HG03354 (cell line): ENCODE data around the gene TFAP2A.

Source experiments
- ATAC-seq: cut with Tn5 transposase; IDR thresholded peaks from one replicate; pipeline ENCODE4 v1.9.1; 2021; ENCODE audit warnings: mild to moderate bottlenecking; ENCODE audit not compliant: unreplicated experiment, poor library complexity, severe bottlenecking

Gene TFAP2A

GRCh38 chr6:10429638-10430427, 15.0 kb upstream of the TFAP2A start:
- peak; percentile 64 for ATAC-seq

DNA sequence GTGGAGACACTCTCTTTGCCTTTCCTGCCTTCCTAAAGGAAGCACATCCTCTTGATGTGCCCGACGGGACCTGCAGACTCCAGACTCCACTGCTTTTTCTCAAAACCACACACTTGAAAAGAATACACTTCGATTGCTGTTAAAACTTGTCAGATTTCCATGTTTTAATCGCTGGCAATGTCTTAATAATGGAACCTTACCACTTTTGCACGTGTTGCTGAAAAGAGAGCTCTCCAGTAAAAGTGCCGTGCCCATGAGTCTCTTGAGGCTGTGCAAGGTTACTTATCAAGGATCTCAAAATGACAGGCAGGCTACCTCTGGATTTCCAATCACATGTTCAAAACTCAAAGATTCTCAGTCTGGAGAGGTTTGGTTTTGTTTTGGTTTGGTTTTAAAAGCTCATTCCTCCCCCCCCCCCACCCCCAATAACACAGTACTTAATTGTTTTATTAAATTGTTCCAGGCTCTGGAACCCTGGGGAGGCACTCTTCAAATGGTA, 12.0 kb upstream of the TFAP2A start:
- no peak for ATAC-seq

DNA sequence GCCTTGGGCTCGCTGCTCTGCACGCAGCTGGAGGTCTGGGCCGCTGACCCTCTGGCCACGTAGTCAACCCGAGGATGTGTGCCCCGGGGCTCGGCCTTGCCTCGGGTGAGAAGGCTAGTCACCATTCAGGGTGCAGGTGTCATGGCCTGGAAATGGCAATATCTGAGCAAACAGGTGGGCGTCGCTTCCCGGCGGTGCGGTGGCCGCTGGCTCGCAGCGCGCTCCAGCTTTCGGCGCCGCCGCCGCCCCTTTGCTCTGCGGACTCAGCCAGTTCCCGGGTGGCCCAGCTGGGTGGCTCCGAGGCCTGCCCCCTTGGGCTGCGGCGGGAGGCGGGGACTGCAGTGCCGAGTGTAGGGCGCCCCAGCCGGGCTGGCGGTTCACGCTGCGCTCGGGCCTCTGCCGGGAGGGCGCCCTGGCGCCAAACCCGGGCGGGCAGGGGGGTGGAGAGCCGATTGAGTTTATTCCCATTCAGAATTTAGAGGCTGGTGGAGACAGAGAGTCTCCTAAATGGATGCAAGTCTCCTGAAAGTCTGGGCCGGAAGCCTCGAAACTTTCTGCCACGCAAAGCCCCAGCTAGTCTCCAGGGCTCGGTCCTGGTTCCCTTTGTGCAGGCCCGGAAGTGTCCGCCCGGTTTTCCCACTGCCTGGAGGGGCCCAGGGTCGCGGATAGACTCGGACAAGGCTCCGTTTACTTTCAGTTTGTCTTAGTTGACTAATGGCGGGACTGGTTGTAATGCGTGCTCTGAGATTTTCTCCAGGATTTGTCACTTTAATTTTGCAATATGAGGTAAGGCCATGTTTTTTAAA, 11.3 kb upstream of the TFAP2A start:
- peak; percentile 65 for ATAC-seq

DNA sequence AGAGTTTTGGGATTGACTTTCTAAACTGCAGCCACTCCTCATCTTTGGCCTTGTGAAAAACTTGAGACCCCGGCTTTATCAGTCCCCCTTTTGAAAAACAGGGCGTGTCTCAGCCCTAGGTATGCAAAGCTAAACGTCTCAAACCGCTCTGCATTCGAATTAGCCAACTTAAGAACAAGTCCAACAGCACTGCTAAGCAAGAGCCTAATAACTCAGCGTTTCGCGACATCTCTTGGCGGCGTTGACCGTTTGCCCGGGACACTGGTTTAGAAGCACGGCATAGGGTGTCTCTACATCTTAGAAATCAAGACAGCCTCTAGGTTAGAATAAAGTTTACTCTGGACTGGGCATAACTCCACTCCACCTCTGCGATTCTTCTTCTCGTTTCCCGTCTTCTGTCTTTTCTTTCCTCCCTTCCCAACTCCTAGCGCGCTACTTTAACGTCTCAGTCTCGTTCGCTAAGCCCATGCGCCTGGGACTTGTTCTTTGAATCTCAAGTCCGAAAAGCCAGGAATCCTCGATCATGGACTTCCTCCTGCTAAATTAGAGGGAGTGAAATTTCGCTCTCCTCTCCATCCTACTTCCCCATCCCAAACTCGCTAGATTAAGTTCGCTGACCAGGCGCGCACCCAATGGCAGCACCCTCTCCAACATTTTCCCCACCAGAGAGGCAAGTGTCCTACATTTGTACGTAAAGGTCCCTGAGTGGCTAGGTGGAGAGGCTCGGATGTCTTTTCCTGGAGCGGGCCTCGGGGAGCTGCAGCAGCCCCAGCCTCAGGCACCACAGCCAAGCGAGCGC, 10.5 kb upstream of the TFAP2A start:
- no peak for ATAC-seq

- ATAC-seq: no peak
Observed at GRCh38 chr6:10424040-10424439, 9.2 kb upstream of the TFAP2A start.

DNA sequence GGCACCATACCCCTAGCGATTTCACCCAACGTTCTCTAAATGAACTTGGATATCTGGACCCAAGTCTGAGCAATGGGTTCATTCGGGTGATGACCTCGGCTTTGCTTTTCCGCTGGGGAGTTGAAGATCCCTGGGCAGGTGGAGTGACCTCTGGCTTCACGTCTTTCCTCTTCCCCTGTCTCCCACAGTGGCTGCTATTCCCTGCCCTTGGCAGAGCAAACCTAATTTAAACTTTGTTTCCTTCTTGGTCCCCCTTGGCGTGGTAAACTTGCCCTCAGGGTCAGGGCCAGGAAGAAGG, 7.8 kb upstream of the TFAP2A start:
- ATAC-seq: no peak

DNA sequence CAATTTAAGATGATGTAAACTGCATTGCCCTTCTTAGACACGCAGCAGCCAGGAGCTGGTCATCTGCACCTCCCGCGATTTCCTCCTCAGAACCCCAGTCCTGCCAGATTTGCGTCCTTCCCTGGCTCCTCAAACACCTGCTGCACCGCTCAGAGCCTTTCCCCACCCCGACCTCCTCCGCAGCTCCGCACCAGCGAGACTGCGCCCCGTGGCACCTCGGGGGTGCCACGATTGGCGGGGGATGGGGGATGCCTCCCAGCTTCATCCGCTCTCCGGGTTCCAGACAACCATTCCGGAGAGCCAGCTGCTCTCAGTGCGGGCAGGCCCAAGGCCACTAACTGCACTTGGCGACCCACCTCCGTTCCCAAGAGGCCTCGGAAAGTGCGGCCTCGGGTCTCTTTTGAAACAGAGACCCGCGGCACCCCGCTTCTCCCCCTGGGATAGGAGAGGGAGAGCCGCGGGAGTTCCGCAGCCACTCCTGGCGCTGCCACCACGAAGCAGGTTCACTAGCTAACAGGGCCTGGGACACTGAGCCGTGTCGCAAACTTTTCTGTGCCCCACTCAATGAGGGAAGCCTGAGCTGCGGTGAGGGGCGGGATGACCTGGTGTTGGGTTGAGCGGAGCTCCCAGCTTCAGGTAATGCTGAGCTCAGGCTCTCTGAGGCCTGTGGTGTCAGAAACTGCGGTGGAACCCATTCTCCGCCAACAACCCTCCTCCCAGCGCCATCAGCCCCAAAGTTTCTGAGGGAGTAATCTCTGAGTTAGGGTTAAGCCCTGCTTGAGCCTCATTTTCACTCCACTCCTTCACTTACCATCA, 7.3 kb upstream of the TFAP2A start:
- no peak for ATAC-seq

- ATAC-seq: no peak
Observed at GRCh38 chr6:10421158-10421920, 6.5 kb upstream of the TFAP2A start.

DNA sequence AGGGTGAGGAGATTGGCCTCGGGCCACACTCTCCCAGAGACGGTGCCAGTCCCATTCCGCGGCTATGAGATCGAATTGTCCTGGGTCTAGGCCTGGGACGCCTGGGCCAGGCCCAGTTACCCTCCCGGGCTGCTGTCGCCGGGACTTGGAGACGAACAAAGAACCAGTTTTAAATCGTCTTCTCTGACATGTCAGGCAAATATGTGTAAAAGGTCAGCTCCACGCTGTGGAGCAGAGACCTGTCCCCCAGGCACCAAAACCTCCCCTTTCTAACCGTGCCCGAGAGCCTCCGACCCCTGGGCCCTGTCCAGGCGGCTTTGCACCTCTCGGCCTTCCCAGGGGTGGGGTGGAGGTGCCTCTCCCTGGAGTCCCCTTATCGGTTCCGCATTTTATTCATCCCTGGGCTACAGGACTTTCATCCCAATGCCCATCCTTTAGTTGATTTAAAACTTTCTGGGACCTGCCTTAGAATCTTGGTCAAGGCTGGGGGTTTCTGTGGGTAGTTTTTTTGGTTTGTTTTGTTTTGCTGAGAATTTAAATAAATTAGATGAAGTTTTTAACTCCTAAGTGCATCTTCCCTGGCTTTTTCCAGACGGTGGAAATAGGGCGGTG, 5.8 kb upstream of the TFAP2A start:
- no peak for ATAC-seq

DNA sequence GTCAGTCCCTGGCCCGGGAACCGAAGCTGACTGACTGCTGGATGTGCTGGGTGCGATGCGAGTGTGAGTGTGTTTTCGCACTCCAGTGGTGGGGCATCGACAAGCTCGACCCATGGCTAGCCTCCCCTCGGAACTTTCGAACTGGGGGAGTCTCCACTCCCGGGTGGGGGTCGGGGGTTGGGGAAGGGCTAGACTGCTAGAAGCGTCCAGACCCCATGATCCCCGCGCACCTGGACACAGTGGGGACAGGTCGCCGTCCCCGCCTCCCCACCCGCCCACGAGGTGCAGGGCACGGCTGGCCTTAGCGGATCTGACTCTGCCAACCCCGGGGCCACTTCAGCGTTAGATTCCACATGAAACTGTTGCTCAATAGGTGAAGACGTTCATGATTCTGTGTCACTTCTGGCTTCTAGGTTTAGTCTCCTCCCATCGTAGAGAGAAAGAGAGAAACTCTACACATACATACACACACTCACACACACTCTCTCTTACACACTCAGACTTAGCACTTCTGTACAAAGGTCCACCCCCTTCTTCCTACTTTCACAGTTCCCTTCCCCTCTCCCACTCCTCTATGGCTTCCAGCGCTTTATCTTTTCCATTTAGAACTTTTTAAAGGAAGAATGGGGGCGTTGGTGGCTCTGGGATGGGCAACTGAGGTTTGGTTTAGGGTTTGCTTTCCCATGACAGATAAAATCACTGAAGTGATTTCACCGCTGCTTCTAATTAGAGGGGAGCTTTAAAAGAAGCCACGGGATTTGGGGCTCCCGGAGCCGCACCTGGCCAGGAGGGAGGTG, 5.1 kb upstream of the TFAP2A start:
- ATAC-seq: no peak

- ATAC-seq: no peak
Observed at GRCh38 chr6:10418862-10419748, 4.2 kb upstream of the TFAP2A start.

DNA sequence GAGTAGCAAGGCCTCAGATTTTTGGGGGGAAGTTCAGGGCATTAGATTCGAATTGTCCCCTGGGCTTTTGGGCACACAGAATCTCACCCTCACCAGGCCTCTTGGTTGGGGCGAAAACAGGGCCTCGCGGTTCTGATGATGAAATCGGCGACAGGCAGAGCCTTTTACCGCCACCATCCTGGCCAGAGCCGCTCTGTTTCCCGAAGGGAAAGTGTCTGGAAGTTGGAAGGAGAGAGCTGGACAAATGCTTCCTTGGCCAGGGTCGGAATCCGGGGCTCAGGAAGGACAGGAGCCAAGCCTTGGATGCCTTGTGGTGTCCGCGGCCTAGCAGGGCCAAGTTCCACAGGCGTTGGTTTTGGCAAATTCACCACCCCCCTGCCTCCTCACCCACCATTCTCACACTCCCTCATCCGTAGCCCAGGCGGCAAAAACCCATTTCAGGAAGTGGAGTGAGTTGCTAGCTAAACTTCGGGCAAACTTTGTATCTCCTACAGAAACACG, 3.5 kb upstream of the TFAP2A start:
- ATAC-seq: no peak

GRCh38 chr6:10417681-10418104, 2.8 kb upstream of the TFAP2A start:
- ATAC-seq: no peak

DNA sequence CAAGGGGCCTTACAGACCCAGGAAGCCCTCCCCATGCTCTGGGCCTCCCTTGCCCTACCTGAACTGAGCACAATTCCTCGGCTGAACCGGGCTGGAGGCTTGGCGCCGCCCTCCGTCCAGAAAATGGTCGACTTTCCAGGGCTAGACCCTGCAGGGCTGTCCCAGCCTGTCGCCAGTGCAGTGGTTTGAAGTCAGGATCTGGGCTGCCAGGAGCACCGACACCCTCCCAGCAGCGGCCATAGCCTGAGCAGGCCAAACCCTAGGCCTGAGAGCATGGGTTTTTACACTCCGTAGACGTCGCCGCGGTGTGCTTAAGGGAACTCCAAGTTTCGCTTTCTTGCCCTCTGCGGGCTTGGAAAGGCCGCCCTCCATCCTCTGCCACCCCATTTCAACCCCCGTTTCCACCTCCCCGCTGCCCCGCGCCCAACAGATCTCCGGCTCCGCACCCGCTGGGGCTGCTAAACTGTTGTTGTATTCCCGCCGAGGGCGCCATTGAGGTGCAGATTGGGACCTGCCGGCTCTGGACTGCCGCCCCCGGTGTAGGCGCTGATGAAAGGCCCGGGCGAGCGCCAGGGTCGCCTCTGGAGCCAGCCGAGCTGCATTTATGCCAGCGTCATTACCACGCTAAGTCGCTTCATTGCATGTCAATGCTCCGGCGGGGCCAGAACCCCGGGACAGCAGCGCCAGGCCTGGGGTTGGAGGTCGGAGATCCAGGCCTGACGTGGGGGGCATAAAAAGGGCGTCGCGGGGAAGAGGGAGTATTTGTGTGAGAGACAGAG, 2.2 kb upstream of the TFAP2A start:
- no peak for ATAC-seq

DNA sequence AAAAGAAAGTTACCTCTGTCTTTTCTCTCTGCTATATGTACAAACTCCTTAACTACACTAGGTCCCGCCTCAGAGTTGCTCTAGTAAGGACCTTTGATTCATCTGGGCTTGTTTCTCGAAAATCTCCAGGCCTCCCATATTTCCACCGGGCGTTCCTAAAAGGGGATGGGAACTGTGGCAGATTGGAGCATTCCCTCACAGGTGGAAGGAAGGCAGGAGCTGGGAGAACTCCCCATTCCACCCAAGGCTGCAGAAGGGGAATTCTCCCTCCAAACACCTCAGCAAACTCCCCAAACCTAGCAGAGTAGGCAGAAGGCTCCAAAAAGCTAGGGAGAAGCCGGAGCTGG, 1.6 kb upstream of the TFAP2A start:
- ATAC-seq: no peak
